ENCODE data around the gene DMD.
"Not testable (repeated sequence)": the region's sequence is repeated elsewhere in the genome, so short reads cannot be mapped to it uniquely, and the experiment has no call there.

The DMD gene

DNA sequence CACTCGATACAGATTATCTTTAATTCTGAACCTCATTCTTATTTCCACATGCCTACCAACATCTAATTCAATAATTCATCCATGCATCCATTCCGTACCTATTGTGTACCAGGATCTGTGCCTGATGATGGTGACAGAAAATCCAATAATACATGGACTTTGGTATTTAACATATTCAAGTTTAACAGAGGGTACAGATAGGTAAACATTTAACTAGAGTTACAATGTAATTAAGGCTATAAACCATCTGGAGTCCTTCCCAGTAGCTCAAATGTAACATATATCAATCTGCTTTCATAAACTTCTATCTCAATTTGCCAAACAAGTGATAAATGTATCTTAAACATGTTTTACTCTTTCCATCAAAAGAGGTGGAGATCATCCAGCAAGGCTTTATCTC is 1578.0 kb downstream of the DMD start:
- no peak for DNase-seq (ENCODE audit: low read depth in 1 of 2, low spot score in 1 of 2)

DNA sequence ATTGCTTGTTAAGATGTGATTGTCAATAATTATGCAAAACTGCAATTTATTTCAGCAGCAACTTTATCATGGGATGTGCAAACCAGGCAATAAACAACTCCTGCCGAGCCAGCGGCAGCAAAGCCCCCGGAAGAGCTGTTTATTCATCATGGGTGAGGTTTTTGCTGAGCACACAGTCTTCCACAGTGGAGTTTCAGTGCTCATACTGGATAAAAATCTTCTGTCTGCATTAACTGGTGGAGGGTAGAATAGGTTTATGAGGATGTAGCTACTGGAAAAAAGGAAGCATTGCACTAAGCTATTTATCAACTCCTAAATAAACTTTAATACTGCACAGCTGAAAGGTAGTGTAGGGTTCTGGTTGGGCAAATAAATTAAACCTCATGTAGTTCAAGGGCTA is 1582.2 kb downstream of the DMD start:
- no peak for DNase-seq (ENCODE audit: low read depth in 1 of 2, low spot score in 1 of 2)

DNA sequence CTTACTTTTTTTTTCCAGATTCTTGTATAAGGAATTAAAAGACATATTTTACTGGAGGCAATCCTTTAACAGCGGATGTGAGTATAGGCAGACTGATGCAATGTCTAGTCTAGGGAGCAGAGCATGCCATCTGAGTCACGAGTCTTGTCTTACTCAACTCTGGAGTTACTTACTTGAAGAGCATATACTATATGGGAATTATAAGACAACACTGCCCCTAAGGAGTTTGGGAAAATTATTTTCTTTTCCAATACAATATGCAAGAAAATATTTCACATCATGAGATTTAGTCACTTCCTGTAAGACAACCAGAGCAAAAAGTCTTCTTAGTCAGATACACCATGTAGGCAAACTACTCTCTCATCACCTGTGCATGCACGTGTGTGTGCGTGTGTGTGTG is 1602.2 kb downstream of the DMD start:
- no peak for DNase-seq (ENCODE audit: low read depth in 1 of 2, low spot score in 1 of 2)

DNA sequence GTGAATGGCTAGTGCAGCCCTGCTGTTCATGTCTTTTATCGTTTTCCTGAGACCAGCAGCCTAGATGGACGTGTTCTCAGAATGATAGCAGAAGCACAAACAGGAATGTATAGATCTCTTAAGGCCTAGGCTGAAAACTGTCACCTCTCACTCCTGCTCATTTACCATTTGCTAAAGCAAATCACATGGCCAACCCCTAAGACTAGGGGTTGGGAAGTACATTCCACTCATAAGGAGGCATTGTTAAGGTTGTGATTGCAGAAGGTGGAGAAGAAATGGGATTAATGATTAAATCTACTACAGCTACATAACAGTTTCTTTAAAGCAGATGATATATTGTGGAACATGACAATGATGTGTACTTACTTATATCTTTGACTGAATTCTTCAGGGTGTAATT is 1602.7 kb downstream of the DMD start:
- DNase-seq (ENCODE audit: low read depth in 1 of 2, low spot score in 1 of 2), result no peak

DNA sequence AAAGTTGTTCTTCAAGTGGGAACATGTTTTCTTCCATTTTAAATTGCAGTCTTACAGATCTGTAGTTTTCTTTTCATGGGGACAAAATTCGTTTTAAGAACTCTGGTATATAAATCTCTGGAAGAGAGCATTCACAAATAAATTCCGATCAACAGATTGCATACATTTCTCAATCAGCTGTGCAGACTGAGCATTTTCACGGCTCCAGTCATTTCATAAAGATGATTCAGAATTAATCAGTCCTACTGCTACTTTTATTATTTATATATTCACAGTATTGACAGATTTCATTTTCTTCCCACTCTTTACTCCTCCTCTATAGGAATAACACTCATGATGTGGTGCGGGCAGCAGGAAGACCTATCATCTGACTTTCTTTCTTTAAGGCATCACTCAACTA is 1604.6 kb downstream of the DMD start:
- DNase-seq (ENCODE audit: low read depth in 1 of 2, low spot score in 1 of 2), result no peak

DNA sequence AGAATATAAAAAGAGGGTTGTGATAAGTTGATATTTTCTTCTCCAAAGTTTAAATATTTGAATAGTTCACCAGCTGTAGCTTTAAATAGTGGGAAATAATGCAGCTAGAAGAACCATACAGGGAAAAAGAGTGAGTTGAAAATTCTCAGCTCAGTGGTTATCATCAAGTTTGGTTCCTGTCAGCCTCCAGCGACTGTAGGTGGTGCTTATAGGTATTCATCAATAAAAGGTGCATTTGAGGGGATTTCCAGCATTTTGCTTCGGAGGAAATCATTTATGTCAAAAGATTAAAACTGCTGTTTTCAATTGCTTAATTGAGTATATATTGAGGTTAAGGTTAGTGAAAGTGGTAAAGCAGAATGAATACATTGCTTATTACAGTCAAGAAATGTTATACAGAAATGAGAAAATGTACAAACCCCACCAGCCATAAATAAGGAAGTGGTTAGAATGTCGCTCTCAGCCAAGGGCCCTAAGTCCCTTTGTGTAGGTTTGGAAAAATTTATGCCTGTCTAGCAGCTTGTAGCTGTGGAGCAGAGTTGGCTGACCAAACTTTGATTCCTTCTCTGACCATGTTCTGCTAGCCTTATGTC is 1606.6 kb downstream of the DMD start:
- DNase-seq (ENCODE audit: low read depth in 1 of 2, low spot score in 1 of 2), result no peak

DNA sequence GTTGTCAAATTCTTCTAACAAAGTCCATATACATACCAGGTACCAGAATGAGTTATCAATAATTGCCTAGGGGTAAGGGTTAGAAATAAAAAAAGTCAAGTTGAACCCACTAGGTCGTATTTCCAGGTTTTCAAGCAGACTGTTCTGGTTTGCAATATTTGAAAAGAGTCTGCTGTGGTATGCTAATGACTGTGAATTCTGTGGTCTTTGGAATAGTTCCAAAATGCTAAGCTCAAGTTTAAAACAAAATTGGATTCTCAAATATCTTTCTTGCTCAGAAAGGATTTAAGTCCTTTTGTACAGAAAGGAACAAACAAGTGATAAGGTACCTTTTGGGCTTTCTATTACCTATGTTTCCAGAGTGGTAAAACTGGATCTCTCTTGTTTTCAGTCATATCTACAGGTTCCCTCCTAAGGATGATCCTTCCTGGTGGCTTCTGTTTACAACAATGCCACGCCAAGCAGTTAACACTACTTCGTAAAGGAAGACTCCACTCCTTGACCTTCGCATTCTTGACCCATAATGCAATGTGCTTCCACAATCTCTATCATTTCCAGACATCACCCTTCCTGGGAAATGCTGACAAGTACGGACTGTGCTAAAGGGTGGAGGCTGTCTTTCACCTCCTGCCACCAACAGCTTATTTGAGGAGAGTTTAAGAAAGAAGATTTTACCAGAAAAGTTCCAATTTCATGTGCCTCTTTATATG is 1607.8 kb downstream of the DMD start:
- DNase-seq (ENCODE audit: low read depth in 1 of 2, low spot score in 1 of 2), result no peak

DNA sequence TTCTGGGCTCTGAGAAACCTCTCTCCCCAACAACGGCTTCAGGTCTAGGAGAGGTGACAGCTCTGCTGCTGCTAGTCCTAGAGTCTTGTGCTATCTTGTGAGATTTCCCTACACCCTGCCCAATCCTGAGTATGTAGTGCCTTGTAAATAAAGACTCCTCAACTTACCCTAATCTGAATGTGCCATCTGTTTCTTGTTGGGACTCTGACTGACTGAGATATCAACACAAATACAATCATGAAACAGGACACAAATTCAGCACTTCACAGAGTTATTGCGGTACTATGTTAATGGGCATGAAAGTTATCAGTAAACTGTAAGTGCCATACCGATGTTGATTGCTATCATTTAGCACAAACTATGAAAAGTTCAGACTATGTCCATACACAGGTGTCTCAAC is 1610.5 kb downstream of the DMD start:
- no peak for DNase-seq (ENCODE audit: low read depth in 1 of 2, low spot score in 1 of 2)

DNA sequence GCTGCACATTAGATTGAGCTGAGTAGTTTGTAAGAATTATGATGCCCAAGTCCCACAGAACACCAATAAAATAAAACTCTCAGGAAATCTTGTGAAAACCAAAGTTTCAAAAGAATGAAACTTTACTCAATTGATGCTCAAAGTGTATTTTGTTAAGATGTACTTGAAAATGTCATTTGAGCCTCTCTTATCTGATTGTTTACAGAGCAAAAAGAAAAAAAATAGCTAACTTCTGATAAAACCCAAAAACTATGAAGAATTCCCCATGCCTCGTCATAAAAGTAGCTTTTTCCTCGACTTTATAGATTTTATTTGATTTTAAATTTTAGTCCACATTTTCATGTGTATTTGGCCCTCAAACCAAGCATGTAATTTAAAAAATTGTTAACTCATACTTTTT is 1618.0 kb downstream of the DMD start:
- no peak for DNase-seq (ENCODE audit: low read depth in 1 of 2, low spot score in 1 of 2)

DNA sequence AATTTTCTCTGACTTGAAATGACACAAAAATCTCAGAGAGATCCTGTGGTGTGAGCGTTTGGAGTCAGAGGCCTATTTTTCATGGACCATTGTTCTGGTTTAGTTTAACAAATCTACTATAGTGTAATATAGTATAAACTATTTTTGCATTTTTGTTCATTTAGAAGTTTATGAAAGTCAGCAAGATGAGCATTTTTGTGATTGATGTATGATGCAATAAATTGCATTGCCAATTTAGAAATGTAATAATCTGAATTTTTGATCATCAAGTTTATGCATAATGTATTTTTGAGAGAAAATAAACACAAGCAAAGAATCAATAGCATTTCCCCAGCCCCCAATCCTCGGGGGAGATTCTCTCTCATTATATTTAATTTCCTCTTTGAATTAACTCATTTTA is 1620.0 kb downstream of the DMD start:
- DNase-seq (ENCODE audit: low read depth in 1 of 2, low spot score in 1 of 2), result no peak

DNA sequence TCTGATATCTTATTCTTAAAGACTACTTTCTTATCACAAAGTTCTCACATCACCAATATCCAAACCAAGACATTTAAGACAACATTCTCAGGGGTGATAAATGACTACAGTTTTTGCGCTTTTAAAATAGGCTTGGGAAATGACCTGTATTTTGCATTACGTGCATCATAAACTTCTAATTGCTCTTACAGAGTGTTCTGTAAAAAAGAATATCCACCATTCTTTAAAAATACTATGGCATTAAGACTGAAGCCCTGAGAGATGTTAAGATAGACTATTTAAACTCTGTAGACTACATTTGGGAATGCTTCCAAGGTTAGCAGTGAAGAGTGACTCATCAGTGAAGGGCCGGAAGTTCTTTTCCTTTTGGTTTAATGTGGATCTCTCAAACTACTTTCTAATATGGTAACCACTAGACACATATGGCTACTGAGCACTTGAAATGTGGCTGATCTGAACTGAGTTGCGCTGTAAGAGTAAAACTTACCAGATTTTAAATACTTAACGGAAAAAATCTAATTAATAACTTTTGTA is 1620.7 kb downstream of the DMD start:
- DNase-seq (ENCODE audit: low read depth in 1 of 2, low spot score in 1 of 2), result no peak

DNA sequence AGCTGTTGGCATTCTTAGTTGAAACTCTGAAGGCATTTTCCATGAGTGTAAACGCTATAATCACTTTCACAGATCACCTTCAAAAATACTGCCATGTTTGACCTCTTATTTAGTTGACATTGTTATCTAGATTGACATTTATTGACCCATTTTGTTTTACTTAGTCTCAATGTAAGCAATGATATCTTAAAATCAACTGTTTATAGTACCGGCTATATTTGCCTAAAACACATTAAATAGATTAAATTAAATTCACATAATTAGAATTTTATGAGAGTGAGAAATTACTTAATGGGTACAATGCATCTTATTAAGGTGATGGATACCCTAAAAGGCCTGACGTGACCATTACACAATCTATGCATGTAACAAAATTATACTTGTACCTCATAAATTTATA is 1621.8 kb downstream of the DMD start:
- DNase-seq (ENCODE audit: low read depth in 1 of 2, low spot score in 1 of 2), result no peak

DNA sequence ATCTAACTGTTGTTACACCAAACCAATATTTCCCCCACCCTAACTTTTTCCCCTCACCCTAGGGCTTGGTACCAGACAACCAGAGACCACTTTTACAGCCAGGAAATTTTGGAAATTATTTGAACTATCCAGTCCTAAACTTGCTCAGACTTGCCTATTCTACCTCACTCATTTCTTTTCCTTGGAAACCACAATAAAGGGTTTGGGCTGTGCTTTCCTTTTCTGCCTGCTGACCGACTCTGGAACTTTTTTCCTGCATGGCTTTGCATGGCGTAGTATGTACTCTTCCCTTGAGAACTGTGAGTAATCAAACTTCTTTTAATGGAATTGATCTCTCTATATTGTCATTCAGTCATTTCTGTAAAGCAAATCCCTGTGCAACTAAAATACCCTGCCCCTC is 1623.0 kb downstream of the DMD start:
- no peak for DNase-seq (ENCODE audit: low read depth in 1 of 2, low spot score in 1 of 2)

DNA sequence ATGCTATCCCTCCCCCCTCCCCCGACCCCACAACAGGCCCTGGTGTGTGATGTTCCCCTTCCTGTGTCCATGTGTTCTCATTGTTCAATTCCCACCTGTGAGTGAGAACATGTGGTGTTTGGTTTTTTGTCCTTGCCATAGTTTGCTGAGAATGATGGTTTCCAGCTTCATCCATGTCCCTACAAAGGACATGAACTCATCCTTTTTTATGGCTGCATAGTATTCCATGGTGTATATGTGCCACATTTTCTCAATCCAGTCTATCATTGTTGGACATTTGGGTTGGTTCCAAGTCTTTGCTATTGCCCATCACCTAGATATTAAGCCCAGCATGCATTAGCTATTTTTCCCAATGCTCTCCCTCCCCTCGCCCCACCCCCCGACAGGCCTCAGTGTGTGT is 1627.5 kb downstream of the DMD start:
- DNase-seq (ENCODE audit: low read depth in 1 of 2, low spot score in 1 of 2), result not testable (repeated sequence)

DNA sequence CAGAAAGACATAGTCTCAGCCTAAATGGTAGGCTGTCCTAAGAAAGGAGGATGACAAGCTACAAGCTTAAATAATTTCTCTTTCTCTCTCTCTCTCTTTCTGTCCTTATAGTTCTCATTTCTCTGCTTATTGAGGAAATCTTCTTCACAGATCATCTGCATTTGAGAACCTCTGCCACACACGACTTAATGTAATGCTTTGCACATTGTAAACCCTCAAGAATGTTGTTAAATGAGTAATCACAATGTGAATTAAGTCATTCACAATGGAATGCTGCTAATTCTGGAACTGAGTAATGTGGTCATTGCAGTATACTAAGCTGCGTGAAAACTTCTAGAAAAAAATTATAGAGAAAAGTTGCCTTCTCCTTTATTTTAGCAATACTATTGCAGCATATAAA is 1630.6 kb downstream of the DMD start:
- no peak for DNase-seq (ENCODE audit: low read depth in 1 of 2, low spot score in 1 of 2)

DNA sequence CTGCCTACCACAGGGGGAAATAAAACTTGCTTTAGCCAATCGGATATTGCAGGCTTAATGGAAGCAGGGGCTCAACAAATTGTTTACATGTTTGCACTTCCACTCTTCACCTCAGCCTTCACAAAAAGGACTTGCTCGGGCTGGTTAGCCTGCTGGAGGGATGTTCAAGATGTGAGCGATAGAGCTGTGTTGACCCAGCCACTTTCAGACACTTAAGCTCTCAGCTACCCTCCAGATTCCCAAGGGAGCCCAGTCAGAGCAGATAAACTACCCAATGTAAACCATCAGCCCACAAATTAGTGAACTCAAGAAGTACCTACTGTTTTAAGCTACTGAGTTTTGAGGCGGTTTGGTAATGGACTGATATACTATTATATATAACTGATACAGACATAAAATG is 1631.1 kb downstream of the DMD start:
- no peak for DNase-seq (ENCODE audit: low read depth in 1 of 2, low spot score in 1 of 2)

DNA sequence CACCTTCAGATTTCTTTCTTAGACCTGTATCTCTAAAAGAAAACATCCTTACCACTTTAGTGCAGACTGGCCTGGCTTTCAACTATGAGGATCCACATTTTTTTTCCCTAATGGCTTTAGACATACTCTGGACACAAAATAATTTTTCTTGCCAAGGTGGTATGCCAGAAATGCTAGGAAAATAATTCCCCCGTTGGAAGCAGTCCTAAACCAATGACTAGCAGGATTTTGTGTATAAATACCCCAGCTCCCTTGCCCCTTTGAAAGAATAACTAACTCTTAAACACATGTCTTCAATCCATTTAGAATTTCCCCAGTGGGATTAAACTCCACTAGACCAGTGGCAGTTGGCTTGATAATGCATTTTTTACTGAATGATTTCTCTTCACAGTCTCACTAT is 1639.0 kb downstream of the DMD start:
- no peak for DNase-seq (ENCODE audit: low read depth in 1 of 2, low spot score in 1 of 2)

DNA sequence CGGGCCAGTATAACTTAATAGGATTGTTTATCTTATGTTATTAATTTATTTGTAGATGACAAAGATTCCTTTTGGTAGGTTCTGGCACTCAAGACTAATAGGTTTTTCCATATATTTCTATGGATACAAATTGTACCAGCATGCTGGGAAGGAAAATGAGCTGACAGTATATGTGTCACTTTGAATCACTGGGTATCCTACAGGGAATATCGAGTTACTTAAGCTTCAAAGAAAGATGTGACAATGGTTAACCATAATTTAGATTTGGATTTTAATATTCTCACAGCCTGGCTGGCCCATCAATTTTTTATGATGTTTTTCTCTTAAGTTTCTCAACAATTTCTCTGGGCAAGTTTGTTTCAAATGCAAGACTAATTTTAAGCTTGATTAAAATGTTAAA is 1640.7 kb downstream of the DMD start:
- DNase-seq (ENCODE audit: low read depth in 1 of 2, low spot score in 1 of 2), result no peak

DNA sequence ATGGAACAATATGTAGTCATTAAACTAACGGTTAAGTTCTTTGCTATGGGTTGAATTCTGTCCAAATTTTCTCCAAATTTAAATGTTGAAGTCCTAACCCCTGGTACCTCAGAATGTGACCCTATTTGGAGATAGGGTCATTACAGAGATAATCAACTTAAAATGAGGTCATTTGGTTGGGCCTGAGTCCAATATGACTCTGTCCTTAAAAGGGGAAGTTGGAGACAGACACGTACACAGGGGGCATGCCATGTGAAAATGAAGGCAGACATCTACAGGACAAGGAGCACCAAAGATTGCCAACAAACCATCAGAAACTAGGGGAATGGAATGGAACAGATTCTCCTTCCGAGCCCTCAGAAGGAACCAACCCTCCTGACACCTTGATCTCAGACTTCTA is 1647.6 kb downstream of the DMD start:
- DNase-seq (ENCODE audit: low read depth in 1 of 2, low spot score in 1 of 2), result no peak

DNA sequence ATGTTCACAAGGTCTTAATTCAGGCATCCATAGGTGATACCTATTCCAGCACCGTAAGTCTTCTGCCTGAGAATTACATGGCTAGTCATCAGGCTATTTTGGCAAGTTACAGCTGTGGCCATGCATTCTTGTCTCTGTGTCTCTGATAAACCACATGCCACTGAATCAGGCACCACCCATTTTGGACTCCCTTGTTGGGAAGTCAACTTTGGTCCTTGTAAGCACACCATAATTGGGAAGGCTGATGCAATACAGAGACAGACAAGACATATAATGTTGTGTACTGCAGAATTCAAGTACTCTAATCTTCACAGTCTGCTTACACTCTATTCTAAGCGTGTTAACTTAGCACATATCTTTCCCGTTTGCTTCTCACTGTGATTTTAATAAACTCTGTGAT is 1655.8 kb downstream of the DMD start:
- no peak for DNase-seq (ENCODE audit: low read depth in 1 of 2, low spot score in 1 of 2)

DNA sequence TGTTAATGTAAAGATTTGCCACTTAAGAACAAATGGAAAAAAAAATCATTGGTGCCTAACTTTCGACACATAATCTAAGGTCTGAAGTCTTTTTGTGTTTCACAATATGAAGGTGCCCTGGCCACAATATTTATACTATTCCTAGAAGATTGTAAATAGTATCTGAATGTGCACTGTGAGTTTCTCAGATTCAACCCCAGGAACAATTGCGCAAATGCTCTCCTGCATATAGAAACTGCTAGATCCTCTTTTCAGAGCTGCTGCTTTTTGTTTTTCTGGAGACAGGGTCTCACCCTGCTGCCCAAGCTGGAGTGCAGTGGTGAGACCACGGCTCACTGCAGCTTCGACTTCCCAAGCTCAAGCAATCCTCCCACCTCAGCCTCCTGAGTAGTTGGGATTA is 1659.4 kb downstream of the DMD start:
- no peak for DNase-seq (ENCODE audit: low read depth in 1 of 2, low spot score in 1 of 2)

DNA sequence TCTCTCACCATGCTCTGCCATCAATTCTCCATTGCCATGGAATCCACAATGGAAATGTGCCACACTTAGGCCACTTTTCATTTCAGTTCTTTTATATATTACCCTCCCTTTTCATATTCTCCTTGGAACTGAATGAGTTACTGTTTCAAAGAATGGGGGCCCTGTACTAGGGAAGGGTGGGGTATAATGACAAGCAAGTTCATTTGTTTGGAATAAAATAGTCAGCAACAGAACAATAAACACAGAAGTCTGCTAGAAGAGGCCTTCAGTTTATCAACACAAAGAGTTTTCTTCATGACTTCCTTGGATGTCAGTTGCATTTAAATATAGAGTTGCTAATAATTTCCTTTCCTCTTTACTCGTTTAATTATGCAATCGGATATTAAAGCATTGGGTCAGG is 1661.2 kb downstream of the DMD start:
- DNase-seq (ENCODE audit: low read depth in 1 of 2, low spot score in 1 of 2), result no peak

DNA sequence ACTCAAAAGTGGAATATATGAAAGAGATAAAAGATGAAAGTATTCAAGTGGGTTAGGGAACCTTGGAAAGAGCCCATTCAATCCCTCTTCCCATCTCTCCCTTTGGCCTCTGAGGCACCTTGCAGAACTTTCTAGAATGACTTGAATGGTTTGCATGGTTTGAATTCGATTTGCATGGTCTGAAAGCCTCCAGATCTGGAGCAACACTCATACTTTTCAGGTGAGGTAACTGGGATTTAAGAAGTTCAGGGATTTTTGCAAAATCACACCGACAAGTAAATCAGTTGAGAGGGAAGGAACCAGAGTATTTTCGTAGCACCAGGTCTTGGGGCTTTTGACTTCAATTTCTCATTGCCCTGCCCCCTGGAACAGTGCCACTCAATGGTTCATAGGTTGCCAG is 1663.5 kb downstream of the DMD start:
- DNase-seq (ENCODE audit: low read depth in 1 of 2, low spot score in 1 of 2), result no peak
